MCF 10A (cell line): ENCODE data around the gene ADAMTS18. TPM values are rescaled to one million over a fixed set of nuclear protein-coding genes. Genes with fewer than 3 reads are reported as not detected.
A peak's percentile ranks its signal among the peaks of the same experiment; 100 is the strongest.
"Not testable (repeated sequence)": the region's sequence is repeated elsewhere in the genome, so short reads cannot be mapped to it uniquely, and the experiment has no call there.

Experiments
- BruUV-seq: library from RNA; stranded (reverse); fragments of 400-500 nt; replicated peaks from 2 replicates; lab custom pipeline; 2021; lab: Mats Ljungman, UMichigan
- CTCF ChIA-PET: fragments of 300-600 bp; sonication (Branson Sonifier 250); formaldehyde crosslinking; extraction: SDS; loops from one replicate; lab custom pipeline; 2021; ENCODE audit warnings: antibody characterized with exemption, inconsistent platforms; lab: Yijun Ruan, JAX
- POLR2A ChIA-PET: fragments of 300-600, 350-650 bp; sonication (Branson Sonifier 250); formaldehyde crosslinking; extraction: SDS; loops from one replicate; lab custom pipeline; 2020; ENCODE audit warnings: antibody characterized with exemption, inconsistent platforms; lab: Yijun Ruan, JAX
- DNase-seq: peaks from one replicate; pipeline ENCODE4 v3.0.0-alpha.2; 2018; ENCODE audit not compliant: unreplicated experiment
- H3K27ac Mint-ChIP-seq: one replicate; pipeline ENCODE4 v1.8.0; 2022; ENCODE audit warnings: mild to moderate bottlenecking, low read depth, mixed read lengths; ENCODE audit not compliant: unreplicated experiment
- H3K27me3 Mint-ChIP-seq: one replicate; pipeline ENCODE4 v1.8.0; 2022; ENCODE audit warnings: mixed read lengths; ENCODE audit not compliant: insufficient read depth, unreplicated experiment
- H3K36me3 Mint-ChIP-seq: one replicate; pipeline ENCODE4 v1.8.0; 2022; ENCODE audit warnings: mild to moderate bottlenecking, moderate library complexity, mixed read lengths; ENCODE audit not compliant: insufficient read depth, unreplicated experiment
- H3K4me1 Mint-ChIP-seq: one replicate; pipeline ENCODE4 v1.8.0; 2022; ENCODE audit warnings: mixed read lengths; ENCODE audit not compliant: insufficient read depth, unreplicated experiment
- H3K4me3 Mint-ChIP-seq: one replicate; pipeline ENCODE4 v1.8.0; 2022; ENCODE audit warnings: mild to moderate bottlenecking, moderate library complexity, mixed read lengths; ENCODE audit not compliant: unreplicated experiment
- H3K9me3 Mint-ChIP-seq: one replicate; pipeline ENCODE4 v1.8.0; 2022; ENCODE audit warnings: mixed read lengths; ENCODE audit not compliant: unreplicated experiment
- CTCF ChIP-seq: fragments of 200-600 bp; IDR thresholded peaks from one replicate; pipeline ENCODE4 v1.8.0; 2022; ENCODE audit warnings: antibody characterized with exemption, mild to moderate bottlenecking; ENCODE audit not compliant: unreplicated experiment
- intact Hi-C: fragments of 100-400 bp; cut with micrococcal nuclease; formaldehyde crosslinking; loops from 2 replicates; pipeline ENCODE4 v1.14.1; 2022
- total RNA-seq: library from RNA; stranded (reverse); gene quantifications from 2 replicates; pipeline ENCODE4 v1.2.3, GENCODE V29; 2022

The ADAMTS18 gene
- total RNA-seq, 1 experiment from 2014 or later: not detected

- no peaks in the 10 kb centered on the region for H3K36me3 Mint-ChIP-seq
- BruUV-seq: no TSS peak
- H3K4me1 Mint-ChIP-seq: peaks cover 12% of the 10 kb centered on the region
- intact Hi-C loops: no loop called here
- TF ChIP-seq CTCF: no peak
- ChIA-PET CTCF (interaction anchor here (0.5 to 0.7 kb wide), 2 partner anchors 119 to 401 kb away, joined by 3 read pairs; no protein-coding TSS in a partner anchor), POLR2A (no interaction called here)
- no peak overlapping the region for H3K4me3 Mint-ChIP-seq
- peak overlapping the region; percentile 31 for H3K27ac Mint-ChIP-seq
- DNase-seq: peak; percentile 75
- H3K27me3 Mint-ChIP-seq: no peaks in the 10 kb centered on the region
- H3K9me3 Mint-ChIP-seq: no peaks in the 10 kb centered on the region
Observed at GRCh38 chr16:77273815-77274214, 161.0 kb downstream of the ADAMTS18 start.

- no peak for DNase-seq
- Mint-ChIP-seq H3K9me3 (no peaks in the 10 kb centered on the region), H3K4me3 (no peak overlapping the region), H3K36me3 (no peaks in the 10 kb centered on the region), H3K4me1 (peaks cover 7% of the 10 kb centered on the region), H3K27me3 (no peaks in the 10 kb centered on the region), H3K27ac (no peak overlapping the region)
- no peak for TF ChIP-seq CTCF
- POLR2A ChIA-PET: no interaction called here
- CTCF ChIA-PET: no interaction called here
- intact Hi-C loops: no loop called here
- BruUV-seq: no TSS peak
Observed at GRCh38 chr16:77271532-77272426, 163.1 kb downstream of the ADAMTS18 start.

- BruUV-seq, H3K9me3 Mint-ChIP-seq, POLR2A ChIA-PET, intact Hi-C loops, H3K4me3 Mint-ChIP-seq, H3K27me3 Mint-ChIP-seq, DNase-seq, H3K4me1 Mint-ChIP-seq, H3K36me3 Mint-ChIP-seq, H3K27ac Mint-ChIP-seq: not testable (repeated sequence)
- CTCF ChIA-PET: interaction anchor here (0.7 kb wide), 1 partner anchor 318 kb away, joined by 3 read pairs; no protein-coding TSS in a partner anchor
Observed at GRCh38 chr16:77266185-77266584, 168.6 kb downstream of the ADAMTS18 start.

- DNase-seq: no peak
- H3K4me3 Mint-ChIP-seq: no peak overlapping the region
- H3K4me1 Mint-ChIP-seq: no peaks in the 10 kb centered on the region
- POLR2A ChIA-PET: no interaction called here
- no peaks in the 10 kb centered on the region for H3K36me3 Mint-ChIP-seq
- no peak for TF ChIP-seq CTCF
- no peaks in the 10 kb centered on the region for H3K9me3 Mint-ChIP-seq
- intact Hi-C loops: no loop called here
- no peaks in the 10 kb centered on the region for H3K27me3 Mint-ChIP-seq
- no TSS peak for BruUV-seq
- no peak overlapping the region for H3K27ac Mint-ChIP-seq
- CTCF ChIA-PET: interaction anchor here (0.6 kb wide), 2 partner anchors 22 to 398 kb away, joined by 3 read pairs; no protein-coding TSS in a partner anchor
Observed at GRCh38 chr16:77262971-77263370, 171.9 kb downstream of the ADAMTS18 start.
